A549 treated with ZK216348 at 1 μM for 4 hours (cell line): ENCODE measurements around the gene CTPS1. TPM values are rescaled to one million over a fixed set of nuclear protein-coding genes. Genes with fewer than 3 reads are reported as not detected.

Experiments used
- total RNA-seq: library from RNA; stranded (reverse); fragments of 200-300 nt; extraction: Qiagen RNA extraction; gene quantifications from 5 replicates; pipeline ENCODE4 v1.2.3, GENCODE V29; 2022; ENCODE audit warnings: low read depth

Gene CTPS1, protein sequence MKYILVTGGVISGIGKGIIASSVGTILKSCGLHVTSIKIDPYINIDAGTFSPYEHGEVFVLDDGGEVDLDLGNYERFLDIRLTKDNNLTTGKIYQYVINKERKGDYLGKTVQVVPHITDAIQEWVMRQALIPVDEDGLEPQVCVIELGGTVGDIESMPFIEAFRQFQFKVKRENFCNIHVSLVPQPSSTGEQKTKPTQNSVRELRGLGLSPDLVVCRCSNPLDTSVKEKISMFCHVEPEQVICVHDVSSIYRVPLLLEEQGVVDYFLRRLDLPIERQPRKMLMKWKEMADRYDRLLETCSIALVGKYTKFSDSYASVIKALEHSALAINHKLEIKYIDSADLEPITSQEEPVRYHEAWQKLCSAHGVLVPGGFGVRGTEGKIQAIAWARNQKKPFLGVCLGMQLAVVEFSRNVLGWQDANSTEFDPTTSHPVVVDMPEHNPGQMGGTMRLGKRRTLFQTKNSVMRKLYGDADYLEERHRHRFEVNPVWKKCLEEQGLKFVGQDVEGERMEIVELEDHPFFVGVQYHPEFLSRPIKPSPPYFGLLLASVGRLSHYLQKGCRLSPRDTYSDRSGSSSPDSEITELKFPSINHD
- 94.0 to 131 TPM (median 98.6 TPM) in 5 replicates for total RNA-seq

DNA sequence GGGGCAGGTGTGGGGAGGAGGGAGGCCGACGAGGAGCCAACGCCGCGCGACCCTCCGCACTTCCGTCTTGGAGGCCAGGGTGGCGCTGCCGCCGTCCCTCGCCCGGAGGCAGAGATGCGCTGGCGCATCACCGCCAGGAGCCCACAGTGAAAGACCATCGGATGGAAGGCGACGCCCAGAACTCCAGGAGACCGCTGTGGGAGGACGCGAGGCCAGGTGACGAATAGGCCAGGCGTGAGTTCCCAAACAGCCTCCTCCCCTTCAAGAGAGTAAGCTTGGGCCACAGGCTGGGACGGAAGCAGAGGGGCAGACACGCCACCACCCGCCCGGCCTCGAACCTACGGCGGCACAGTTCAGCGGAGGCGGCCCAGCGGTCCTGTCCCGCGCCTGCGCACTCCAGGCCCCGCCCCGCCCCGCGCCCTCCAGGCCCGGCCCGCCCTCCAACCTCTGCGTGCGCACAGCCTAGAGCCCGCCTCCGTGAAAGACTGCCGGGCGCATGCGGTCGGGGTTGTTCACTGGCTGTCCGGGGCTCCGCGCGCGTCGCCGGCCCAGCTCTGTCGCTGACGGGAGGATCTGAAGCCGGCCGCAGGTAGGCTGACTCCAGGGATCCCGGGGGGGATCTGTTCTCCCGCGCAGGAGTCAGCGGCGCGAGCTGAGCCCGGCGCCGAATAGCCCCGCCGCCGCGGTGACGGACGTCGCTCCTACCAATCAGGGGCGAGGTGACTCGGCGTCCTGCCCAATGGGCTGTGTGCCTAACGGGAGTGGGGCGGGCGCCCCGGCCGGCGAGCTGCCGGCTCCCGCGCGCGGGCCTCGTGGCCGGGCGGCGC lies at the start of gene CTPS1:
Gene CTPS1, plus strand, starts transcription at position 456 of the 827 bp plus-strand sequence. CDS start 3,595 bp downstream, outside the sequence.

DNA sequence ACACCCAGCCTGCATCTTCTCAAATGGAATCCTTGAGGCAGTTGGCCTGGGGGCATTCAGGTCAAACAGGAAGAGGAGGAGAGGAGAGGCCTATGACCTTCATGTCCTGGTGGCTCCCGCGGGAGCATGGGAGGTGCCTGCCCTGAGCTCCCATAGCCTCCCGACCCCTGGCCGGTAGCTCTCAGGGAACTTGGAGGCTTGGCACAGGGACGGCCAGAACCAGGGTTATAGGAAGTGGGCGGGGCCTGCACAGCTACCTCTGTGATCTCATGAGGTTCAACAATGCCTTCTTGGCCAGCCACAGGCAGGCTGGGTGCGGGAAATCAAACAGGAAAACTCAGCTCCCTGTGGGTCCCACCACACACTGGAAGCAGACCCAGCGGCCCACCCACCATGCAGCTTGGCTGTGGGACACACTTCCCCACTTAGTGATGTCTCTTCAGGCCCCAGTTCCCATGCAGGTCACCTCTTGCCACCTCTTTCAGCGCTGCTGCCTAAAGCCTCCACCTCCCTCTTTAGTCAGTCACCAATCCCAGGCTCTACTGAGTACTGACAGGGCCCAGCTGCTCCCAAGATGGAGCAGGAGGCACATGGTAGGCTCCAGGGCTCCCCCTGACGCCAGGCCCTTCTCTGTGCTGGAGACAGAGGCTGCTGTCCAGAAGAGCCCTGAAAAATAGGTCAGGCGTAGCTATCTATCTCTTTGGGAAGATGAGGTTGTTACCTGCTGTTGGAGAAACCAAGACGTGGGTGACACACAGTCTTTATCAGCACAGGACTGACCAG lies 42.2 kb downstream of the CTPS1 start, which contains the start of gene SLFNL1:
Gene SLFNL1, minus strand, starts transcription at position 200 of the 783 bp plus-strand sequence. CDS start 1,065 bp downstream, outside the sequence.

Other genes with a start within 250 kb of the CTPS1 start
- 0.19 to 0.33 TPM (median 0.25 TPM) in 5 replicates for gene KCNQ4, start 195.9 kb upstream of the CTPS1 start, total RNA-seq
- gene CITED4, start 117.3 kb upstream of the CTPS1 start, total RNA-seq: 39.5 to 126 TPM (median 106 TPM) in 5 replicates
- not detected in 5 replicates for gene SLFNL1, start 42.0 kb downstream of the CTPS1 start, total RNA-seq